PFSK-1 (cell line): ENCODE measurements around the gene R3HDM1.

Source experiments
- FOXP2 ChIP-seq: optimal IDR thresholded peaks from 2 replicates; pipeline ENCODE3; 2011; ENCODE audit warnings: borderline replicate concordance, control low read depth, inconsistent platforms; ENCODE audit not compliant: insufficient read depth; ENCODE audit errors: extremely low read length, extremely low read depth
- POLR2AphosphoS5 ChIP-seq: IDR thresholded peaks from 2 replicates; pipeline ENCODE4 v1.6.1; 2012; ENCODE audit warnings: low read depth, mild to moderate bottlenecking, control low read depth, low read length, moderate library complexity
- SIN3A ChIP-seq: IDR thresholded peaks from 2 replicates; pipeline ENCODE4 v1.6.1; 2012; ENCODE audit warnings: mild to moderate bottlenecking, low read length, moderate library complexity, borderline replicate concordance; ENCODE audit not compliant: insufficient read depth
- TAF1 ChIP-seq: IDR thresholded peaks from 2 replicates; pipeline ENCODE4 v1.6.1; 2012; ENCODE audit warnings: low read length, control low read depth, borderline replicate concordance; ENCODE audit not compliant: insufficient read depth
- TF ChIP-seq, protein P1 (sequence below), 2 experiments: IDR thresholded peaks; 2 replicates each; pipeline versions ENCODE4 v1.6.1 to v1.8.0; 2011 to 2012; ENCODE audit warnings: low read depth in 2 of 2, low read length in 2 of 2, control low read depth in 1 of 2, inconsistent platforms in 1 of 2, mild to moderate bottlenecking in 1 of 2, moderate library complexity in 1 of 2; ENCODE audit not compliant: insufficient read depth in 1 of 2

DNA sequence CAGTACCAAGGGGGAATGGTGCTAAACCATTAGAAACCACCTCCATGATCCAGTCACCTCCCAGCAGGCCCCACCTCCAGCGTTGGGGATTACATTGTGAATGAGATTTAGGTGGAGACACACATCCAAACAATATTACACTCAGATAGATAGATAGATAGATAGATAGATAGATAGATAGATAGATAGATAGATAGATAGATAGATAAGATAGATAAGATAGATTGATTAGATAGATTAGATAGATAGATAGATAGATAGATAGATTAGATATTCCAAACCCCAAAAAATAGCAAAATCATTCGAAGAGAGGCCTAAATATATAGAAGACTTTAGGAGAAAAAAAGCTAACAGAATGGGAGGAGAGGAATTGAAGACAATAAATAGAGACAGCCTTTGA lies 167.6 kb downstream of the R3HDM1 start:
- no peak for TF ChIP-seq POLR2AphosphoS5
- TF ChIP-seq, protein P1, sequence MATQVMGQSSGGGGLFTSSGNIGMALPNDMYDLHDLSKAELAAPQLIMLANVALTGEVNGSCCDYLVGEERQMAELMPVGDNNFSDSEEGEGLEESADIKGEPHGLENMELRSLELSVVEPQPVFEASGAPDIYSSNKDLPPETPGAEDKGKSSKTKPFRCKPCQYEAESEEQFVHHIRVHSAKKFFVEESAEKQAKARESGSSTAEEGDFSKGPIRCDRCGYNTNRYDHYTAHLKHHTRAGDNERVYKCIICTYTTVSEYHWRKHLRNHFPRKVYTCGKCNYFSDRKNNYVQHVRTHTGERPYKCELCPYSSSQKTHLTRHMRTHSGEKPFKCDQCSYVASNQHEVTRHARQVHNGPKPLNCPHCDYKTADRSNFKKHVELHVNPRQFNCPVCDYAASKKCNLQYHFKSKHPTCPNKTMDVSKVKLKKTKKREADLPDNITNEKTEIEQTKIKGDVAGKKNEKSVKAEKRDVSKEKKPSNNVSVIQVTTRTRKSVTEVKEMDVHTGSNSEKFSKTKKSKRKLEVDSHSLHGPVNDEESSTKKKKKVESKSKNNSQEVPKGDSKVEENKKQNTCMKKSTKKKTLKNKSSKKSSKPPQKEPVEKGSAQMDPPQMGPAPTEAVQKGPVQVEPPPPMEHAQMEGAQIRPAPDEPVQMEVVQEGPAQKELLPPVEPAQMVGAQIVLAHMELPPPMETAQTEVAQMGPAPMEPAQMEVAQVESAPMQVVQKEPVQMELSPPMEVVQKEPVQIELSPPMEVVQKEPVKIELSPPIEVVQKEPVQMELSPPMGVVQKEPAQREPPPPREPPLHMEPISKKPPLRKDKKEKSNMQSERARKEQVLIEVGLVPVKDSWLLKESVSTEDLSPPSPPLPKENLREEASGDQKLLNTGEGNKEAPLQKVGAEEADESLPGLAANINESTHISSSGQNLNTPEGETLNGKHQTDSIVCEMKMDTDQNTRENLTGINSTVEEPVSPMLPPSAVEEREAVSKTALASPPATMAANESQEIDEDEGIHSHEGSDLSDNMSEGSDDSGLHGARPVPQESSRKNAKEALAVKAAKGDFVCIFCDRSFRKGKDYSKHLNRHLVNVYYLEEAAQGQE (IDR thresholded peaks at IDR 0.05; ENCODE audit: insufficient read depth in 1 of 2, low read depth in 2 of 2, low read length in 2 of 2) = no peak
- no peak for TF ChIP-seq TAF1
- TF ChIP-seq SIN3A = no peak
- no peak for TF ChIP-seq FOXP2
